ENCODE data around the gene PGGT1B. TPM values are rescaled to one million over a fixed set of nuclear protein-coding genes. Genes with fewer than 3 reads are reported as not detected.

The PGGT1B gene
- total and polyA plus RNA-seq, 9 of the 15 experiments (the other 6 are each of a cell fraction or from before 2014, with no cell fraction given), result 5.3 to 33.7 (median 19.8) TPM

DNA sequence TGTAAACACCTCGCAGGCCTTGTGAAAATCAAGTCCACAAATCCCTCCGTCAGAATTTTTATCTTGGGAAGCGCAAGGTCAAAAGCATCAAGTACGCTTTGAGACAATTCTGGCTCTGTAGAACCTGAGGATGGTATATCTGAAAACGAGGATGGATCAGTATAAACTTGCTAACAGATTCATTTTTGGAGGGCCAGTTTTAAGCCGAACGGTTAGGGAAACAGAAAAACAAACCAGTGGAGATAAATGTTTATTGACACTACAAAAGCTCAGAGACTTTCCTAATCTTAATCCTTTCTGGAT lies 352 bp upstream of the PGGT1B start:
- no peaks in the 10 kb centered on the region for H3K9me1 ChIP-seq (ENCODE audit: control insufficient read depth, insufficient read depth, low read length)
- H3K27ac ChIP-seq (ENCODE audit: extremely low read depth, low read depth, low read length), result peak overlapping the region; percentile 84
- 15% methylated on average over 7 of the region's 7 CpGs for whole genome bisulfite sequencing (ENCODE audit: insufficient coverage, low coverage, missing lambda C conversion rate)
- ChIA-PET CTCF (ENCODE audit: low intra/inter-chr PET ratio) (no interaction called here), POLR2A (no interaction called here)
- peak overlapping the region; percentile 90 for H3K4me3 ChIP-seq
- H3K79me2 ChIP-seq (ENCODE audit: control insufficient read depth, insufficient read depth, low read length), result peaks cover 43% of the 10 kb centered on the region
- DNase-seq (ENCODE audit: extremely low read depth in 1 of 4, low spot score in 3 of 4) (no peak), FAIRE-seq (no peak), ATAC-seq (no peak)
- peak overlapping the region; percentile 90 for H2AFZ ChIP-seq (ENCODE audit: low read depth, low read length)
- intact Hi-C loops (cut with micrococcal nuclease), result loop anchor here (2.0 to 5.0 kb wide), 2 partner anchors 26 to 279 kb away; partner anchors contain the start of gene FEM1C
- in situ Hi-C loops (cut with MboI), result no loop called here
- H3K27me3 ChIP-seq (ENCODE audit: control insufficient read depth in 2 of 2, insufficient read depth in 2 of 2, low read length in 2 of 2), result no peaks in the 10 kb centered on the region
- H3K4me2 ChIP-seq (ENCODE audit: insufficient read depth, low read length), result peak overlapping the region; percentile 83
- BruUV-seq (replicated peaks), result TSS peak; percentile 87
- peak overlapping the region; percentile 87 to 93 for H3K9ac ChIP-seq (ENCODE audit: insufficient read depth in 1 of 2, low read depth in 2 of 2, low read length in 2 of 2)
- no peaks in the 10 kb centered on the region for H3K36me3 ChIP-seq (ENCODE audit: control insufficient read depth, insufficient read depth, low read length)
- H3K9me3 ChIP-seq (replicated peaks; ENCODE audit: control insufficient read depth, insufficient read depth, low read depth, low read length), result no peaks in the 10 kb centered on the region
- peaks cover 2 to 6% of the 10 kb centered on the region in 2 experiments; a peak in 2 of 5 replicates for H3K4me1 ChIP-seq (replicated peaks in 1 of 2; ENCODE audit: control insufficient read depth in 2 of 2, insufficient read depth in 2 of 2, low read length in 2 of 2)
- H4K20me1 ChIP-seq (replicated peaks; ENCODE audit: control insufficient read depth, insufficient read depth, low read length), result no peaks in the 10 kb centered on the region
- TF ChIP-seq, protein P1, sequence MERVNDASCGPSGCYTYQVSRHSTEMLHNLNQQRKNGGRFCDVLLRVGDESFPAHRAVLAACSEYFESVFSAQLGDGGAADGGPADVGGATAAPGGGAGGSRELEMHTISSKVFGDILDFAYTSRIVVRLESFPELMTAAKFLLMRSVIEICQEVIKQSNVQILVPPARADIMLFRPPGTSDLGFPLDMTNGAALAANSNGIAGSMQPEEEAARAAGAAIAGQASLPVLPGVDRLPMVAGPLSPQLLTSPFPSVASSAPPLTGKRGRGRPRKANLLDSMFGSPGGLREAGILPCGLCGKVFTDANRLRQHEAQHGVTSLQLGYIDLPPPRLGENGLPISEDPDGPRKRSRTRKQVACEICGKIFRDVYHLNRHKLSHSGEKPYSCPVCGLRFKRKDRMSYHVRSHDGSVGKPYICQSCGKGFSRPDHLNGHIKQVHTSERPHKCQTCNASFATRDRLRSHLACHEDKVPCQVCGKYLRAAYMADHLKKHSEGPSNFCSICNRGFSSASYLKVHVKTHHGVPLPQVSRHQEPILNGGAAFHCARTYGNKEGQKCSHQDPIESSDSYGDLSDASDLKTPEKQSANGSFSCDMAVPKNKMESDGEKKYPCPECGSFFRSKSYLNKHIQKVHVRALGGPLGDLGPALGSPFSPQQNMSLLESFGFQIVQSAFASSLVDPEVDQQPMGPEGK (CRISPR knock-in tag; IDR thresholded peaks at IDR 0.05; ENCODE audit: borderline replicate concordance), result no peak
- 0 out of 4 replicates have a peak, but pooled peaks of 1 of the 2 experiments have one; percentile 14 for TF ChIP-seq MNT (conservative IDR thresholded peaks at IDR 0.05)
- no peak for TF ChIP-seq ZFP1 (CRISPR knock-in tag; IDR thresholded peaks at IDR 0.05)
- peak in 1 of 3 experiments; percentile 87; a peak in 2 of 6 replicates for TF ChIP-seq ZBTB11 (CRISPR knock-in tag; IDR thresholded peaks at IDR 0.05)
- no peak for TF ChIP-seq NR2C2 (CRISPR knock-in tag; IDR thresholded peaks at IDR 0.05)
- TF ChIP-seq NR2C2 (tag; IDR thresholded peaks at IDR 0.05), result peak; percentile 96
- no peak for TF ChIP-seq ZNF140 (CRISPR knock-in tag; IDR thresholded peaks at IDR 0.05)
- TF ChIP-seq GABPB1 (CRISPR knock-in tag; IDR thresholded peaks at IDR 0.05), result no peak
- TF ChIP-seq RUNX1 (IDR thresholded peaks at IDR 0.05; ENCODE audit: low read depth), result no peak
- no peak for TF ChIP-seq ZBTB7A (IDR thresholded peaks at IDR 0.05; ENCODE audit: borderline replicate concordance, control insufficient read depth, low read depth, low read length)
- TF ChIP-seq POU5F1 (IDR thresholded peaks at IDR 0.05; ENCODE audit: borderline replicate concordance, low read depth, low read length, partially characterized antibody), result no peak
- TF ChIP-seq POLR2G (IDR thresholded peaks at IDR 0.05; ENCODE audit: low read depth, low read length), result no peak
- TF ChIP-seq MED1 (CRISPR knock-in tag; IDR thresholded peaks at IDR 0.05; ENCODE audit: borderline replicate concordance), result no peak
- TF ChIP-seq, protein P2, sequence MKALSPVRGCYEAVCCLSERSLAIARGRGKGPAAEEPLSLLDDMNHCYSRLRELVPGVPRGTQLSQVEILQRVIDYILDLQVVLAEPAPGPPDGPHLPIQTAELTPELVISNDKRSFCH (CRISPR knock-in tag; IDR thresholded peaks at IDR 0.05), result no peak
- TF ChIP-seq, protein P2 (tag; IDR thresholded peaks at IDR 0.05), result 0 out of 2 replicates have a peak, but pooled peaks have one; percentile 1
